Subcutaneous adipose tissue (tissue), 4 donors: ENCODE data around the gene ASB4. TPM values are rescaled to one million over a fixed set of nuclear protein-coding genes. Genes with fewer than 3 reads are reported as not detected.

Experiments
- CTCF ChIP-seq: fragments of 450-650 bp; IDR thresholded peaks from one replicate; pipeline ENCODE4 v1.5.1; 2016; ENCODE audit warnings: low read depth, mild to moderate bottlenecking, control low read depth, antibody characterized with exemption, moderate library complexity
- total RNA-seq, 4 donors: library from RNA; depleted of rRNA; stranded (reverse); fragments of >200 nt; gene quantifications; one replicate each; pipeline ENCODE4 v1.1.0, GENCODE V29; 2016

ASB4 gene
- total RNA-seq, 4 donors from 2014 or later: 0.19 to 0.44 (median 0.34) TPM; not detected in 1

DNA sequence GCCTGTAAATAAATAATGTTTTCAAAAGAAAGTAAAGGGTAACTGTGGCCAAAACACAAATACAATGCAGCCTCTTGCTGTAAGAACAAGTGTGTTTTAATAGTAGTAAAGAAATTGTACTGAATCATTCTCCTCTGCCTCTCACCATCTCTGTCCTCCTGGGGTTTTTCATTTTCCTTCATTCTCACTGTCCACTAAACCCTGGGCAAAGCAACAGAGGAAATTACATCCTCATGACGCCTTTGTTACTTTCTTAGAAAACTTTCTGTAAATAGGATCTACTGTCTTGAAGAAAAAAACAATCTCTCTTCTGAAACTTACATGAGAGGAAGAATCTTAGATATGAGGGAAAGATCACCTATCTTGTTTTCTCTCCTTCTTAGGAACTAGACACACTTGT lies 54.6 kb downstream of the ASB4 start:
- no peak for TF ChIP-seq CTCF

DNA sequence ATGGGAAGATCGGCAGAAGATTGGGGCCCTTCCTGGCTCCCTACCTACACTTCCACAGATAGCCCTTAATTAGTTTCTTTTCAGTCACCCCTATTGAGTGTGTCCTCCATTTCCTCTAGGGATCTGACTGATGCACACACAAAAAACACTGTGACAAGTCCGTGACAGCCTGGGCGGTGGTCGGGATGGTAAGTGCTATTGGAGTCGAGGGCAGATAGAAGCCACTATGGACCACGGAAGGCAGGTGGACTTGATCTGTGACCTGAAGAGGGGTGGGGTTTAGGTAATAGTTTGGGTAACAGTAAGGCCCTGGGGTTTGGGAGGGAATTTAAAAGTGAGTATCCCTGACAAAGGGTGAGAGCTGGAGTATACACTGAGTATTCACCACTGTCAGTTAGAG lies 57.6 kb downstream of the ASB4 start:
- TF ChIP-seq CTCF: no peak

DNA sequence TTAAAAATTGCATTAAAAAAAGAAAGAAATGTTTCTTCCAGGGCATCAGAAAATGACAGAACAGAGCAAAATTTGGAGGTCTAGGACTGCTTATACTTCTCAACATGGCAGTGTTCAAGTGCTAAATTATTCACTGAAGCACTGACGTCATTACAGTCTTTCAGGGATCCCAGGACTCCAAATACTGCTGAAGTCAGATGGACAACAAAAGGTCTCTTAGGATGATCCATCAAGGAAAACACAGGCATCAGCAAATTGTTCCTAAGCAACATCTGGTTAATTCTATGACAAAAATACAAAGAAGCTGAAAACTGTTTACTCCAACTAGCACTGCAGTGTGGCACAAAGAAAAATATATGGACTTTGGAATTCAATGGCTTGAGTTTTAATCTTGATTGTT lies 58.4 kb downstream of the ASB4 start:
- no peak for TF ChIP-seq CTCF

- no peak for TF ChIP-seq CTCF
These were observed 59.4 kb downstream of the ASB4 start for GRCh38 chr7:95545007-95545615.

DNA sequence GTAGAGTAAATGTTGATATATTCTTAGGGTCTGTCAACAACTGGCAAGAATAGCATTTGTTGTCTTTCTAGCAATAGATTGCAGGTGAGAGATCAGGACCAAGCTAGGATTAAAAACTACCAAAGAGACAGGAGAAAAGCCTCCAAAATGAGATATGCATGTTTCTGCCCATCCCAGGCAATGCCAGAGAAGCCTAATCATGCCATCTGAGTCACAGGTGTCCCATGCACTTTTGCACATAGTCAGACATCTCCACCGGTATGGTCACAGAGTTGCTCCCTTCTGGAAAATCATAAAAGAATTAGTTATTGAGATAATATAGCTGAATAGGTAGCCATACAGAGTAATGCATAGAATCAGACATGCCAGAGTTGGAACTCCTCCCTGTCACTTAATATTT lies 59.9 kb downstream of the ASB4 start:
- TF ChIP-seq CTCF: no peak

DNA sequence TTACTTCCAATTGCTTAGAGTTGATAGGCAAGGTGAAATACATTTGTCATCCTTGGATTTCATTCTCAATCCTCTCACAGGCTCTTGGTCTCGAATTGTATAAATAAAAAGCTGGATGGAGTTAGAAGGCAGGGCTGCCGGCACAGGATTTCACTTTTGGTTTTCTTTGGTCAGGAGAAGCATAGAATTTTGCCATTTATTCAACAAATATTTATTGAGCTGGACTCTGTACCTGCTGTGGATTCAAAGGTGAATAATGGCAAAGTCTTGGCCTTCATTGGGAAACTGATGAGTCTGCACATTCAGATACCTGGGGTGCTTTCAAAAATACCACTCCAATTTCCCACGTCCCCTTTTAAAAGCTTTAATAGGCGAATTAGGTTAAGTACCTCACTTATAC lies 60.9 kb downstream of the ASB4 start:
- no peak for TF ChIP-seq CTCF

DNA sequence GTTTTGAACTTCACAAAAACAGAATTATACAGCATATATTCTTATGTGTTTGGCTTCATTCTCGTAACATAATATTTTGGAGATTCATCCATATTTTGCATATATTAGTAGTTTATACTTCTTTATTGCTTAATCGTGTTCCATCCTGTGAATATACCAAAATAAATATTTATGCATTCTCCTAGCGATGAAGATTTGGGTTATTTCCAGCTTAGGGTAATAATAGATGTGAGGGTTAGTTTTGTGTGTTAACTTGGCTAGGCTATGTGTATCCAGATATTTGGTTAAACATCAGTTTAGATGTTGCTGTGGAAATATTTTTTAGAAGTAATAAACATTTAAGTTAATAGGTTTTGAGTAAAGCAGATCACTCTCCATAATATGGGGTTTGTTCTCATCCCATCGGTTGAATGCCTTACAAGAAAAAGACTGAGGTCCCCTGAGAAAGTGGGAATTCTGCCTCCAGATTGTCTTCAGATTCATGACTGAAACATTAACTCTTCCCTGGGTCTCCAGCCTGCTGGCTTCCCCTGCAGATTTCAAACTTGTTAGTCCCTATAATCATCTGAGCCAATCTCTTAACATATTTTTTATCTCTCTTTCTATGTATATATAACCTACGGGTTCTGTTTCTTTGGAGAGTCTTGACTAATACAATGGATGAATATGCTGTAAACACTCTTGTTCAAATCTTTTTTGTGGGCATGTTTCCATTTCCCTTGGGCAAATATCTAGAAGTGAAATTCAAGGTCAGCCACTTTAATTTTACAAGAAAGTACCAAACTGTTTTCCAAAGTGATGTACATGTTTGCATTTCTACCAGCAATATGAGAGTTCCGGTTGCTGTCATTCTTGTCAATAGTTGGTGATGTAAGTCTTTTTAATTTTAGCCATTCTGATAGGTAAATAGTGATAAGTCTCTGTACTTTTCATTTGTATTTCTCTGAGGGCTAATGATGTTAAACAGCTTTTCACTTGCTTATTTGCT lies 61.9 kb downstream of the ASB4 start:
- TF ChIP-seq CTCF: no peak
